Activated gamma-delta T cell treated with Interleukin-2 at 50 U/mL for 16 hours (primary cell): ENCODE results near the gene LGMN.
"Not testable (repeated sequence)": the region's sequence is repeated elsewhere in the genome, so short reads cannot be mapped to it uniquely, and the experiment has no call there.

ENCODE experiments used
- DNase-seq: peaks from one replicate; pipeline ENCODE4 v3.0.0-alpha.2; 2020

Gene LGMN

GRCh38 chr14:92692822-92693226, 55.6 kb downstream of the LGMN start:
- DNase-seq = peak; percentile 46

GRCh38 chr14:92690171-92691011, 58.0 kb downstream of the LGMN start:
- no peak for DNase-seq

DNA sequence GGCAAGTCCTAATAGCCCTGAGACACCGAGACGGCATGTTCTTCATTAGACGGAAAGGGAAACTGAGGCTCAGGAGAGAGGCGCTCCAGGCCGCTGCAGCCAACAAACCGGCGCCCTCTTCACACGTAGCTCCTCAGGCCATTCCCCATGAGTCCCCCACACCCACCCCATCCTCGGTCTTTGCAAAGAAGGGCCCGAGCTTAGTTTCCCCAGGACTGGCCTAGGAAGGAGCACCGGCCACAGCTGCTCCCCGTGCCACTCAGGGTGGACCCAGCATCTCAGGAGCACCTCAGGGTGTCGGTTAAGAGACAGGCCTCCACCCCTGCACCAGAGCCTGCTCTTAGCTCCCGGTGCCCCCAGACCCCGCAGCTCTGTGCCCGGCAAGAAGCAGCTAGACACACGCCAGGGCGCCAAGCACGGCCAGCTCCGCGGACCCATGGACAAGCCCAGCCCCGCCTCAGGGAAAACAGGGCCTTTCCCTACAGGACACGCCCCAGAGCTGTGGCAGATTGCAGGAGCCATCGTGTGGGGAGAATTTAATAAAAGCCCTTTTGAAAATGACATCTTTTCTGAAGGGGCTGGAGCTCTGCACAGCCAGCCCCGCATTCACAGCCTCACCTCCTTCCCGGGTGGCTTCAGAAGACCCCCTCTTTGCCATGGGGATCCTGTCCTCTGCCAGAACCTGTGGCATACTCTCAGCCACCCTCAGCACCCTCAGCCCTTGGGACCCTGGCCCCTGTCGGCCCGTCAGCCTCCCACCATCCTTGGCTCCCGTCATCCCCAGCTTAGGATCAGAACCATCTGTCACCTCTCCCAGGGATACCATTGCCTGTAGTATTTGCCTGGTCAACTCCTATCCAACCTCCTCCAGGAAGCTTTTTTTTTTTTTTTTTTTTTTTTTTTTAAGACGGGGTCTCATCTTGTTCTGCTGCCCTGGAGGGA, 59.7 kb downstream of the LGMN start:
- no peak for DNase-seq

GRCh38 chr14:92687681-92688433, 60.6 kb downstream of the LGMN start:
- no peak for DNase-seq

DNA sequence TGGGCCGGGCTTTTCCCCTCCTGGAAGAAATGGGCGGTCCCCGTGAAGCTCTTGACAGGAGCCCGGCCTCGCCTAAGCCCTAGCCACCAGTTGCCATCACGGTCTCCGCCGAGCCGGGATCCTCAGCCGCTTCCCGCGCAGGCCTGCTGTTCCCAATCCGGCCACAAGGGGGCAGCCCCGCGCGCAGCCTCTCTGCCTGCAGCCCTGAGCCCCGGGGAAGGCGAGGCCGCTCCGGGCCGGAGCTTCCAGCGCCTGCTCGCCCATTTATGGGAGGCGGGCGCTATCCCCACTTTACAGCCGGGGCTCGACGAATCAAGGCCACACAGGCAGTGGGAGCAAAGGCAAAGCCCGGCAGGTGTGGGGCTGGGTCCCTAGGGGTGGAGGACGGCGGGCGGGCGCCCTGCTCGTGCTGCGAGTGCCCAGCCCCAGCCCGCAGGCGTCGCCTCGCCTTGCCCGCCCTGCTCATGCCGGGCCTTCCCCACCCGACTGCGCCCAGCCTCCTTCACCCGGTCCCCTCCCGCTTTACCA, 61.5 kb downstream of the LGMN start:
- DNase-seq = peak; percentile 62

DNA sequence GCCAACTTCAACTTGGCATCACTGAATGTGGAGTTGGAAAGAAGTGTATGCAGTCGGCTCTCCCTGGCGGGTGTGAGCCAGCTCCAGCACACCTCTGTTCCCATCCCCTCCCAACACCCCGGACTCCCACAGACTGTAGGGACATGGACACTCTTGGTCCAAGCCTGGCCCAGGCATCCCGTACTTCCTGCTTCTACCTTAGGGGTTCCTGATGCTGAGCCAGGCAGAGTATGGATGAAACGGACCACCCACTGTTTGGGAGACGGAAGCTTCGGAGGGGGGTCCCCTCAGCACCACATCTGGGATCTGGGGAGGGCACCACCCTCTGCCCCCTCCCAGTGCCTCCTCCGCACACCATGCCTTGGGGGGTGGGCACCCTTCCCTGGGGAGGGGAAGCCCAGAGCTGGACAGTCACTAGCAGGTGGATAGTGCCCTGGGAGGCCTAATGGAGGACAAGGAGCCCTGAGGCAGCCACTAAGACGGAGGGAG, 62.0 kb downstream of the LGMN start:
- no peak for DNase-seq

- DNase-seq = no peak
Observed at GRCh38 chr14:92685784-92686355, 62.6 kb downstream of the LGMN start.

GRCh38 chr14:92684801-92685560, 63.4 kb downstream of the LGMN start:
- DNase-seq = no peak

DNA sequence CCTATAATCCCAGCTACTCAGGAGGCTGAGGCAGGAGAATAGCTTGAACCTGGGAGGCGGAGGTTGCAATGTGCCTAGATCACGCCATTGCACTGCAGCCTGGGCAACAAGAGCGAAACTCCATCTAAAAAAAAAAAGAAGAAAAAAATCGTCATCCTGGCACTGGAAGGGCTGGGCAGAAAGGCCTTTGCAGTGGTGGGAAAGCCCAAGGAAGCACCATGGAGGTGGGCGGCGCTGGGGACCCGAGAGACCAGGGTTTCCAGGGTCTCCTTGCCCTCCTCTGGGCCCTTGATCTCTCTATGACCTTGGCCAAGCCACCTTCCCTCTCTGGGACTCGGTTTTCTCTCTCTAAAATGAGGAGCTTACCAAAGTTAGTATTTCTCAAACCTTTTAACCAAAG, 65.4 kb downstream of the LGMN start:
- no peak for DNase-seq

DNA sequence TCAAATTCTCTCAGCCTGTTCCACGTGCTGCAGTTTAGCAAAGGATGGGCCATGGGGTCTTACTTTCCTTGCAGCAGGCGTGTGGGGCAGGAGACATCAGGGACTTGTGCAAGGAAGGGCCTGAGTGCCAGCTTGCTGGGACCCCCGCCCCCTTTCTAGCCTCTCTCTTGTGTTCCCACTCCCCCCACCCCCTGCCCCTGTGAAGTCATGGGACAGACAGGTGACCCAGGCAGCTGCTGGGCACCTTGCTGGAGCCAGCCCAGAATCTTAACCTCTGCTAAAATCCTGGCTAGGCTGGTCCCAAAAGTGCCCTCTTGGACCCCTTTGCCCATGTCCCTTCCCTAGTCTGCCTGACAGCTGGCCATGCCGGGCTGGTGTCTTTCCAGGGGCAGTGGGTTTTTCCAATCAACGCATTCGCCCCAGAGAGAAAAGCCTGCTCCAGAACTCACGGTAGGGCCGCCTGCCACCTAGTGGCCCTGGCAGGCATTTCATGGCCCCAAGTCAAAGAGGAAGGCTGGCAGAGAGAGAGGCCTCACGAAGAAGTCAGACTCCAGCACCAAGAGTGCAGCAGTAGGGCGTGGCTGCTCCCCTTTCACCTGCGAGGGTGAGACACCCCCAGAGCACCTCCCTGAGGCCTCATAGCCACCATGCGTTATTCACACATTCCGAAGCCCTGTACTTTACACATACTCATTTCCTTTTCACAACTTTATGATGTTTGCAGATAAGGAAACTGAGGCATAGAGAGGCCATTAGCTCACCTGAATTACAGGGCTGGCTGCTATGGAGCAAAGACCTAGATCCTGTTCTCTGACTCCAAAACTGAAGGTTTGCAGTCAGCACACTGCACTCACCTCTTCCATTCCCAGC, 67.4 kb downstream of the LGMN start:
- peak; percentile 69 for DNase-seq

DNA sequence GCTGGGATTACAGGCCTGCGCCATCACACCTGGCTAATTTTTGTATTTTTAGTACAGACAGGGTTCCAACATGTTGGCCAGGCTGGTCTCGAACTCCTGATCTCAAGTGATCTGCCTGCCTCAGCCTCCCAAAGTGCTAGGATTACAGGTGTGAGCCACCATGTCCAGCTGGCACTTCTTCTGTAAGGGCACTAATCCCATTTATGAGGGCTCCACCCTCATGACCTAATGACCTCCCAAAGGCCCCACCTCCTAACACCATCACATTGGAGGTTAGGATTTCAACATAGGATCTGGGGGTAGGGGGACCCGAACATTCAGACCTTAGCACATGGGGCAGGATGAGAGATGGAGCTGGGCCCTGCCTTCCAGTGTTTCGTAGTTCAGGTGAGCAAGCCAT, 68.1 kb downstream of the LGMN start:
- not testable (repeated sequence) for DNase-seq

GRCh38 chr14:92679246-92679645, 69.2 kb downstream of the LGMN start:
- DNase-seq = no peak

GRCh38 chr14:92678766-92679165, 69.7 kb downstream of the LGMN start:
- no peak for DNase-seq

DNA sequence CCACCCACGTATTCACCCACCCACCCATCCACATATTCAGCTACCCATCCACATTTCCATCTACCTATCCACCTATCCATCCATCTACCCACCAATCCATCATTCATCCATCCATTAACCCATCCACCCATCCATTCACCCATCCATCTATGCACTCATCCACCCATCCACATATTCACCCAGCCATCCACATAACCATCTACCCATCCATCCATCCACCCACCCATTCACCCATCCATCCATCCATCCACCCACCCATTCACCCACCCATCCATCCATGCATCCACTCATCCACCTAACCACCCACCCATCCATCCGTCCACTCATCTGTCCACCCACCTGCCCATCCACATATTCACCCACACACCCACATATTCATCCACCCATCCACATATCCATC, 70.5 kb downstream of the LGMN start:
- DNase-seq = no peak

GRCh38 chr14:92677087-92677668, 71.2 kb downstream of the LGMN start:
- no peak for DNase-seq

DNA sequence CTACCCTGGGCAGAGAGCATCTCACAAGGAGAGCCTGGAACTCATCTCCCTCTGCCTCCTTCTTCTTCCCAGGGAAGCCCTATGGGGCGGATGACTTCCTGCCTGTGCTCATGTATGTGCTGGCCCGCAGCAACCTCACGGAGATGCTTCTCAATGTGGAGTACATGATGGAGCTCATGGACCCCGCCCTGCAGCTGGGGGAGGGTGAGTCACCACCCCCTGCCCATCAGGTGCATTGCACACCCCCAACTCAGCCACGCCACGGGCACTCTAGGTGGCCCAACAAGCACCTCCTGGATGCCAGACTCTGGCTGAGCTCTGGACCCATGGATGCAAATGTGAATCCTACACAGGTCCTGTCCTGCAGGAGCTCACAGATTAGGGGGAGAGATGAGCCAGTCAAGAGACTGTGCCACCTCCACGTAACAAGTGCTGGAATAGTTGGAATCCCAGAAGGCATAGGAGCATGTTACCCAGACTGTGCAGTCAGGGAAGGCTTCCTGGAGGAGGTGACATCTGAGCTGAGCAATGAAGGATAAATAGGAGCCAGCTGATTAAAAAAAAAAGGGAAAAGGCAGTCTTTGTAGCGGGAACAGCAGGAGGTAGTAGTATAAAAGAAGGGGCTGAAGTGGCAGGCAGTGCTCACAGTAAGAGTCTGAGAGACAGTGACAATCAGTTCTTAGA, 71.9 kb downstream of the LGMN start:
- DNase-seq = no peak

DNA sequence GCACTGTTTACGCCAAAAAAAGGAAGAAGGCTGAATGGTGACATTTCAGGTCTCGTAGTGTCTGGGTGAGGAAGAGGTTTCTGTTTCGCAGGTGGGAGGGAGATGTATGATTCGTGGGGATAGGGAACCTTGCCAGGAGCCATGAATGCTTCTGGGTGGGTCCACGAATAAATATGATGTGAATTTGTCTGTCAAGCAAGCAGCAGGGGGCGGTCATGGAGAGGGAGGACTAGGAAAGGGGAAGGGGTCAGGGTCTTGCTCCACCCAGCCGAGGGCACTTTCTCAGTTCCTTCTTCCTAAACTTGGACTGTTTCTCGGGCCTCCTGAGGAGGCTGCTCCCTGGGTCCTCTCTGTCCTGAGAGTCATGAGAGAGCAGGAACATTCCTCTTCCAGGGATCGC, 72.5 kb downstream of the LGMN start:
- DNase-seq = no peak

- no peak for DNase-seq
Observed at GRCh38 chr14:92675421-92675820, 73.0 kb downstream of the LGMN start.

DNA sequence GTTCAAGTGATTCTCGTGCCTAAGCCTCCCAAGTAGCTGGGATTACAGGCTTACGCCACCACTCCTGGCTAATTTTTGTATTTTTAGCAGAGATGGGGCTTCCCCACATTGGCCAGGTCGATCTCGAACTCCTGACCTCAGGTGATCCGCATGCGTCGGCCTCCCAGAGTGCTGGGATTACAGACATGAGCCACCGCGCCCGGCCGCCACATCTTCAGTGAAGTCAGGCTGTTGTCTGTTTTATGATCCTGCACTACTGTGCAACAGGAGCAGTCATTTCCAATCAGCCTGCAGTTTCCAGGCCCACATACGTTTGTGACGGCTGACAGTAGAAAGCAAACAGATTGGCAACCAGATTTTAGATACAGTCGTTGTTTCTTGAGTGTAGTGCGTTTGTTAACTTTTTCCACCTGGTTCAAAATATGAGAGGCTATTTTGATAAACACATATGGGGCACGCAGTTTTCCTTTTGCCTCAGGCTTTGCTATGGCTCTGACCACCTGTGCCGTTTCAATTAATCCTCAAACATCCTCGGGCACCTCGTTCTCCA, 74.8 kb downstream of the LGMN start:
- DNase-seq = no peak
